Vagina (tissue), 2 donors: Measurements from ENCODE around the gene LRRC3. TPM values are rescaled to one million over a fixed set of nuclear protein-coding genes. Genes with fewer than 3 reads are reported as not detected.

ENCODE experiments used
- DNase-seq, 2 donors: peaks; one replicate each; pipeline ENCODE4 v3.0.0-alpha.2; 2017; ENCODE audit errors: extremely low spot score in 2 of 2
- H3K27ac ChIP-seq: fragments of 200-600 bp; sonication (generic); one replicate; pipeline ENCODE4 v1.5.1; 2019
- H3K27me3 ChIP-seq: fragments of 200-600 bp; sonication (generic); one replicate; pipeline ENCODE4 v1.5.1; 2019
- H3K36me3 ChIP-seq, 2 donors: fragments of 200-600 bp; sonication (generic); one replicate each; pipeline ENCODE4 v1.5.1; 2017 to 2019
- H3K4me1 ChIP-seq: fragments of 200-600 bp; sonication (generic); one replicate; pipeline ENCODE4 v1.5.1; 2019
- H3K4me3 ChIP-seq, 2 donors: fragments of 200-600 bp; sonication (generic); 1 replicate in 1 of 2; 2 replicates in 1 of 2; pipeline ENCODE4 v1.5.1; 2016 to 2019
- H3K9me3 ChIP-seq: fragments of 200-600 bp; sonication (generic); one replicate; pipeline ENCODE4 v1.5.1; 2019
- CTCF ChIP-seq, 3 experiments: fragments of 450-650 bp in 2 of 3; fragments of 200-600 bp in 1 of 3; sonication (generic) in 1 of 3; IDR thresholded peaks; one replicate each; pipeline ENCODE4 v1.5.1; 2017 to 2019; ENCODE audit warnings: antibody characterized with exemption in 3 of 3, mild to moderate bottlenecking in 2 of 3, moderate library complexity in 2 of 3
- POLR2A ChIP-seq, 2 donors: fragments of 450-650 bp; IDR thresholded peaks; one replicate each; pipeline ENCODE4 v1.6.1; 2017; ENCODE audit warnings: antibody characterized with exemption in 2 of 2, mild to moderate bottlenecking in 2 of 2, moderate library complexity in 2 of 2
- POLR2AphosphoS5 ChIP-seq, 2 donors: sonication (generic); formaldehyde crosslinking; IDR thresholded peaks; one replicate each; pipeline ENCODE4 v1.9.0; 2017; ENCODE audit warnings: antibody characterized with exemption in 2 of 2, mild to moderate bottlenecking in 2 of 2, low read depth in 1 of 2; ENCODE audit not compliant: insufficient read depth in 1 of 2
- intact Hi-C: fragments of 100-400 bp; cut with DNase I; formaldehyde crosslinking; loops from one replicate; pipeline ENCODE4 v1.15.1; 2023
- total RNA-seq: library from RNA; depleted of rRNA; stranded (reverse); fragments of >200 nt; gene quantifications from one replicate; pipeline ENCODE4 v1.2.3, GENCODE V29; 2016

The LRRC3 gene
- total RNA-seq, 1 donor from 2014 or later = 2.5 TPM

DNA sequence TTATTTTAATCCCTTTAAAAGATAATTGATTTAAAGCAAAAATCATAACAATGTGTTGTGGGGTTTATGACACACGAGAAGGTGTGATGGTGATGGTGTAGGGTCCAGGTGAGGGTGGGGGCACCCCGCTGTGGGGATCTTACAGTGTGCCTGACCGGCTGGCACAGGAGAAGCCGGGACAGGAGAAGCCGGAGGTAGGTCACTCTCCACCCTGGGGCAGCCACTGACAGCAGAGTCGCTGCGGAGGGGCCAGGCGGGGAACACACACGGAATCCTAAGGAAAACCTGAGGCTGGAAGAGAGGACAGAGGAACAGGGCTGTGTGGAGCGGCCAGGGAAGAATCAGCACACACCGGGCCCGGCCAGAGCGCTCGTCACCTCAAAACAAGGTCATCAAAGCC lies 4.3 kb upstream of the LRRC3 start:
- peaks cover 4% of the 10 kb centered on the region for H3K4me1 ChIP-seq
- intact Hi-C loops = loop anchor here (10.0 kb wide), 1 partner anchor 134 kb away; the partner anchor contains the start of gene KRTAP10-5
- no peaks in the 10 kb centered on the region for H3K9me3 ChIP-seq
- H3K4me3 ChIP-seq = no peak overlapping the region
- H3K36me3 ChIP-seq = no peaks in the 10 kb centered on the region
- H3K27me3 ChIP-seq = no peaks in the 10 kb centered on the region
- no peak overlapping the region for H3K27ac ChIP-seq
- DNase-seq = no peak
- TF ChIP-seq POLR2AphosphoS5 (IDR thresholded peaks at IDR 0.05; ENCODE audit: insufficient read depth in 1 of 2, low read depth in 1 of 2) (no peak), CTCF (IDR thresholded peaks at IDR 0.05) (no peak), POLR2A (IDR thresholded peaks at IDR 0.05) (no peak)

DNA sequence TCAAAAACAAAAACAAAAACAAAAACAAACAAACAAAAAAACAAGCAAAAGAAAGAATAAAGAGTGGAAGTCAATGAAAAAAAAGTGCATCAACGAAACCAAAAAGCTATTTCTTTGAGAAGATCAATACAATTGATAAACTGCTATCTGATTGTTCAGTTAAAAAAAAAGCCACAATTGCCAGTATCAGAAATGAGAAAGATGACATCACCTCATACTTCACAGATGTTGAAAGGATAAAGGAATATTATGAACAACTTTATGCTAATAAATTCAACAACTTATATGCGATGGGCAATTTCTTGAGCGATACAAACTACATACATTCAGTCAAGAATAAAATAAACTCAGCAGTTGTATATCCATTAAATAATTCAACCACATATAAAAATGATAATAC lies 2.2 kb upstream of the LRRC3 start:
- Histone ChIP-seq H3K36me3 (no peaks in the 10 kb centered on the region), H3K27ac (no peak overlapping the region), H3K4me1 (peaks cover 9% of the 10 kb centered on the region), H3K27me3 (no peaks in the 10 kb centered on the region), H3K9me3 (no peaks in the 10 kb centered on the region), H3K4me3 (no peak overlapping the region)
- intact Hi-C loops = loop anchor here (10.0 kb wide), 1 partner anchor 132 kb away; the partner anchor contains the start of gene KRTAP10-5
- TF ChIP-seq POLR2AphosphoS5 (IDR thresholded peaks at IDR 0.05; ENCODE audit: insufficient read depth in 1 of 2, low read depth in 1 of 2) (no peak), CTCF (IDR thresholded peaks at IDR 0.05) (no peak), POLR2A (IDR thresholded peaks at IDR 0.05) (no peak)
- DNase-seq = no peak

GRCh38 chr21:44454058-44454457 lies 1.3 kb upstream of the LRRC3 start:
- no peaks in the 10 kb centered on the region for H3K27me3 ChIP-seq
- no peak overlapping the region for H3K4me3 ChIP-seq
- intact Hi-C loops = loop anchor here (10.0 kb wide), 1 partner anchor 131 kb away; the partner anchor contains the start of gene KRTAP10-5
- H3K36me3 ChIP-seq = no peaks in the 10 kb centered on the region
- H3K27ac ChIP-seq = no peak overlapping the region
- no peak for DNase-seq
- TF ChIP-seq POLR2A (IDR thresholded peaks at IDR 0.05) = no peak
- no peak for TF ChIP-seq CTCF (IDR thresholded peaks at IDR 0.05)
- no peak for TF ChIP-seq POLR2AphosphoS5 (IDR thresholded peaks at IDR 0.05; ENCODE audit: insufficient read depth in 1 of 2, low read depth in 1 of 2)
- H3K9me3 ChIP-seq = no peaks in the 10 kb centered on the region
- H3K4me1 ChIP-seq = peaks cover 9% of the 10 kb centered on the region

DNA sequence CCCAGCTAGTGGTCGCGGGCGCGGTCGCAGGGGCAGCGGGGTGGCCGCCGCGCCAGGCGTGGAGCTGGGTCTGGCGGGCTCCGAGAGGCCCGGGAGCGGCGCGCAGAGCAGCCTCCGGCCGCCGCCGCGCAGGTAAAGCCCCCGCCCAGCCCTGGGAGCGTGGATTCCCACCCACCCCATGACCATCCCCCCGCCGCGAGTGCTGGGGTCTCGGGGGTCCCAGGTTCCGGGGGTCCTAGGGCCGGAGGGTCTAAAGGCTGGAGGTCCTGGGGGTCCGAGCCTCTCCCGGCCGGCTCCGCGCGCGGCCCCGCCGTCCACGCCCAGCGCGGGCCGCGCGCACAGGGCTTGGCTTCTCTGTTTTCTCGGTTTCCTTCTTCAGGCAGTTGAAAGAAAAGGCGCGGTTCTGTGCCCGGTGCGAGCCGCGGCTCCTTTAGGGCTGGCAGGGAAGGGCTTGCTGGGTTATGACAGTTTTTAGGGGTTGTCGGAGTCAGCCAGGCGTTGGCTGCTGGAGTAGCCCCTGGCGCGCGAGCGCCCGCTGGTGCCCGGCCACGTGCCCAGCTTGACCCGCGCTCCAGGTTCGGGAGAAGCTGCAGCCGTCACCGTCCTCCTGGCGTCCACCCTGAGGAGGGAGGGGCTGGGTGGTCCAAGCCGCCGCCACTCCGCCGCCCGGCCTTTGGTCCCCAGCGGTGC lies 359 bp downstream of the LRRC3 start:
- H3K27me3 ChIP-seq = no peaks in the 10 kb centered on the region
- H3K9me3 ChIP-seq = no peaks in the 10 kb centered on the region
- no peaks in the 10 kb centered on the region for H3K36me3 ChIP-seq
- intact Hi-C loops = loop anchor here (10.0 kb wide), 1 partner anchor 129 kb away; the partner anchor contains the start of gene KRTAP10-5
- TF ChIP-seq CTCF (IDR thresholded peaks at IDR 0.05) = no peak
- no peak for TF ChIP-seq POLR2A (IDR thresholded peaks at IDR 0.05)
- TF ChIP-seq POLR2AphosphoS5 (IDR thresholded peaks at IDR 0.05; ENCODE audit: insufficient read depth in 1 of 2, low read depth in 1 of 2) = no peak
- DNase-seq = no peak
- peak overlapping the region; percentile 75 to 83 for H3K4me3 ChIP-seq
- H3K4me1 ChIP-seq = peaks cover 9% of the 10 kb centered on the region
- no peak overlapping the region for H3K27ac ChIP-seq
